Peyer's patch (tissue), 4 donors: Measurements from ENCODE around the gene BLID.

Source experiments
- CTCF ChIP-seq, 6 experiments: fragments of 450-650 bp in 4 of 6; fragments of 200-600 bp in 2 of 6; sonication (generic) in 1 of 6; IDR thresholded peaks; one replicate each; pipeline ENCODE4 v1.5.1; 2017 to 2019; ENCODE audit warnings: antibody characterized with exemption in 6 of 6, mild to moderate bottlenecking in 3 of 6, moderate library complexity in 1 of 6
- POLR2A ChIP-seq, 2 donors: fragments of 450-650 bp; IDR thresholded peaks; one replicate each; pipeline ENCODE4 v1.5.1; 2017; ENCODE audit warnings: antibody characterized with exemption in 2 of 2, mild to moderate bottlenecking in 2 of 2, moderate library complexity in 2 of 2

GRCh38 chr11:122096272-122097112, 19.5 kb downstream of the BLID start:
- no peak for TF ChIP-seq CTCF (IDR thresholded peaks at IDR 0.05)
- TF ChIP-seq POLR2A (IDR thresholded peaks at IDR 0.05), result no peak
